ENCODE results near the gene RP9. TPM values are rescaled to one million over a fixed set of nuclear protein-coding genes. Genes with fewer than 3 reads are reported as not detected.
A peak's percentile ranks its signal among the peaks of the same experiment; 100 is the strongest.

The RP9 gene
- total RNA-seq, 1 donor from 2014 or later: 29.4 TPM

DNA sequence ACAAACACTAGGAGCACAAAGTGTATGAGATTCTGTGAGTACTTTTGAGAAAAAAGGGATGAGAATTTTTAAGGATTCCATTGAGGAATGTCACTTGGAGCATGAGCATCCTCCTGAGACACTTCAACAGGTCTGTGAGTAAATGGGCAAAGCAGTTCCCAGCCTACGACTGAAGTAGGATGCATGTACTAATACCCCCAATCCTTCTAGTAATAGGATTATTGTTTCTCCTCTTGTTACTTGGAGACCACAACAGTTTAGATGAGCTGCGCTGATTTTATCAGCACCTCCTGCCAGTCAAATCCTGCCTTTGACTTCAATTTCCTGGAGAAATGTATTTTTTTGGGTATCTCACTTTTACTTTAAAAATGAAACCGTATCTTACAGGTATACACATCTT is 21.0 kb upstream of the RP9 start:
- H3K4me1 ChIP-seq: peaks cover 13% of the 10 kb centered on the region
- Mint-ChIP-seq H3K27ac (no peak overlapping the region), H3K36me3 (peaks cover 2% of the 10 kb centered on the region), H3K9me3 (no peaks in the 10 kb centered on the region), H3K27me3 (ENCODE audit: insufficient read depth, low read depth) (peaks cover 2% of the 10 kb centered on the region), H3K4me1 (peaks cover 16% of the 10 kb centered on the region), H3K4me3 (peak overlapping the region; percentile 97)
- TF ChIP-seq, protein P1, sequence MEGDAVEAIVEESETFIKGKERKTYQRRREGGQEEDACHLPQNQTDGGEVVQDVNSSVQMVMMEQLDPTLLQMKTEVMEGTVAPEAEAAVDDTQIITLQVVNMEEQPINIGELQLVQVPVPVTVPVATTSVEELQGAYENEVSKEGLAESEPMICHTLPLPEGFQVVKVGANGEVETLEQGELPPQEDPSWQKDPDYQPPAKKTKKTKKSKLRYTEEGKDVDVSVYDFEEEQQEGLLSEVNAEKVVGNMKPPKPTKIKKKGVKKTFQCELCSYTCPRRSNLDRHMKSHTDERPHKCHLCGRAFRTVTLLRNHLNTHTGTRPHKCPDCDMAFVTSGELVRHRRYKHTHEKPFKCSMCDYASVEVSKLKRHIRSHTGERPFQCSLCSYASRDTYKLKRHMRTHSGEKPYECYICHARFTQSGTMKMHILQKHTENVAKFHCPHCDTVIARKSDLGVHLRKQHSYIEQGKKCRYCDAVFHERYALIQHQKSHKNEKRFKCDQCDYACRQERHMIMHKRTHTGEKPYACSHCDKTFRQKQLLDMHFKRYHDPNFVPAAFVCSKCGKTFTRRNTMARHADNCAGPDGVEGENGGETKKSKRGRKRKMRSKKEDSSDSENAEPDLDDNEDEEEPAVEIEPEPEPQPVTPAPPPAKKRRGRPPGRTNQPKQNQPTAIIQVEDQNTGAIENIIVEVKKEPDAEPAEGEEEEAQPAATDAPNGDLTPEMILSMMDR (IDR thresholded peaks at IDR 0.05): no peak
- no peak for TF ChIP-seq EZH2phosphoT487 (IDR thresholded peaks at IDR 0.05)
- TF ChIP-seq EZH2 (IDR thresholded peaks at IDR 0.05): no peak
- H3K79me2 ChIP-seq (ENCODE audit: low read depth): no peaks in the 10 kb centered on the region
- peak overlapping the region; percentile 68 for H3K4me3 ChIP-seq
- H3K27me3 ChIP-seq: no peaks in the 10 kb centered on the region
- H3K9me3 ChIP-seq (ENCODE audit: low read depth): no peaks in the 10 kb centered on the region
- peaks cover 11% of the 10 kb centered on the region for H3F3A ChIP-seq (ENCODE audit: low read depth)
- H4K20me1 ChIP-seq (ENCODE audit: low read depth): no peaks in the 10 kb centered on the region
- no peaks in the 10 kb centered on the region for H3K36me3 ChIP-seq
- DNase-seq (ENCODE audit: low spot score): peak; percentile 29
- H2AFZ ChIP-seq (replicated peaks): peak overlapping the region; percentile 82
- peak overlapping the region; percentile 91 for H3K4me2 ChIP-seq
- no peak overlapping the region for H3K27ac ChIP-seq
- H3K9ac ChIP-seq: peak overlapping the region; percentile 5

DNA sequence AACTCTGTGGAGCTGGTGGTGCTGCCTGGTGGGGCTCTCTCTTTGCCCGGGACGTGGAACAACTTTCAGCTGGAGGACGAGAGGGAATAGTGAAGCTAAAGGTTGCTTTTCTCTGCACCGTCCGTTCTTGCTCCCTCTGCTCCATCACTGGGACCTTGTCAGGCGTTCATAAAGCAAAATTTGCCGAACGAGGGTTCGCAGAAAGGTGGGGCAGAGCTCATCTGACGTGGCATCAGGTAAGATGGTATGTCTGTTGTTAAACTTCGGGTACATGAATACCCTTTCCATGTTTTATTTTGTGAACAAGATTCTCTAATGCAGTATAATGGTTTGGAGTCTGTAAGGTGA is 20.6 kb upstream of the RP9 start:
- peak overlapping the region; percentile 97 for H3K4me3 Mint-ChIP-seq
- Histone ChIP-seq H3F3A (ENCODE audit: low read depth) (peaks cover 11% of the 10 kb centered on the region), H3K4me3 (peak overlapping the region; percentile 68), H3K4me2 (peak overlapping the region; percentile 91), H2AFZ (replicated peaks) (peak overlapping the region; percentile 82), H3K9ac (peak overlapping the region; percentile 5), H3K27ac (no peak overlapping the region), H3K9me3 (ENCODE audit: low read depth) (no peaks in the 10 kb centered on the region), H3K27me3 (no peaks in the 10 kb centered on the region), H3K36me3 (no peaks in the 10 kb centered on the region), H4K20me1 (ENCODE audit: low read depth) (no peaks in the 10 kb centered on the region), H3K79me2 (ENCODE audit: low read depth) (no peaks in the 10 kb centered on the region), H3K4me1 (peaks cover 13% of the 10 kb centered on the region)
- H3K27ac Mint-ChIP-seq: peak overlapping the region; percentile 78
- TF ChIP-seq EZH2 (IDR thresholded peaks at IDR 0.05) (no peak), EZH2phosphoT487 (IDR thresholded peaks at IDR 0.05) (no peak)
- TF ChIP-seq, protein P1 (IDR thresholded peaks at IDR 0.05): no peak
- DNase-seq (ENCODE audit: low spot score): no peak
- H3K9me3 Mint-ChIP-seq: no peaks in the 10 kb centered on the region
- peaks cover 16% of the 10 kb centered on the region for H3K4me1 Mint-ChIP-seq
- H3K27me3 Mint-ChIP-seq (ENCODE audit: insufficient read depth, low read depth): peaks cover 2% of the 10 kb centered on the region
- H3K36me3 Mint-ChIP-seq: peaks cover 2% of the 10 kb centered on the region

DNA sequence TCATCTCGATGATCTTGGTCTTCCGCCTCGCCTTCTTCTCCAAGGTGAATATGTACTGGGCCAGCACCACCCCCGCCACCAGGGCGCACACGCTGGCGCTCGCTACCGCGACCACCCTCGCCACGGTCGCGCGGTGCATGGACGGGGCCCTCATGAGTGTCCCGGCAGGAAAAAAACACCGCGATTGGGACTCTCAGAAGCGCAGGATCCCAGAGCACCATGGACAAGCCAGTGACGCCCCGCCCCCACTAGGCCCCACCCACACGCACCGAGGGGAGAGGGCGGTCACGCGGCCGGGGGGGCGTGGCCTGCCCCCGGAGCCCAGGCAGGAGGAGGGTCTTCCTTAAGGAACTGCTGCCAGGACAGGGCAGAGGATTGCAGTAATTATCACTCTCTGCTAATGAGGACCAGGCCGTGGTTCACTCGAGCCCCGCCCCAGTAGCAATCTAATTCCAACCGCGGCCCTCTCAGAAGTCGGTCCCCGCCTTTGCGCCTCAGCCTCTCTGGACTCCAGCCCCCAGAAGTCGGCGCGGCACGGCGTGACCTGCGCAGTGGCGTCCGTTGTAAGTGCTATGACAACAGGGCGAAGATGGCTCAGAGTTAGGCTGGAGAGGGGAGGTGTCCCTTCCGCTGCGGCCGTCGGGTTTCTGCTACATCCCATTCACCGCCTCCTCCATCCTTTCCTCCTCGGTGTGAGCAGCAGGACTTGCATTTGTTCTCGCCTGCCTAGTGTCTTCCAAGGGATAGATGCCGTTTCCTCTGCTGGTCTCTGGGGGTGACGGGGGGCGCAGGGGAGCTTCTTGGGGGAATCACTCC is 20.0 kb upstream of the RP9 start, which contains the start of gene BBS9:
Gene BBS9 (plus strand): TSS at position 575 of the 816 bp plus-strand sequence. CDS start 16,689 bp downstream, outside the sequence.
- Histone ChIP-seq H3F3A (ENCODE audit: low read depth) (peaks cover 11% of the 10 kb centered on the region), H3K27me3 (no peaks in the 10 kb centered on the region), H3K9ac (peak within 1 kb of the TSS; percentile 45), H3K36me3 (no peaks in the 10 kb centered on the region), H3K4me3 (peak within 1 kb of the TSS; percentile 68), H4K20me1 (ENCODE audit: low read depth) (no peaks in the 10 kb centered on the region), H3K79me2 (ENCODE audit: low read depth) (no peaks in the 10 kb centered on the region), H3K4me2 (peak within 1 kb of the TSS; percentile 91), H3K27ac (no peak within 1 kb of the TSS), H2AFZ (replicated peaks) (peak within 1 kb of the TSS; percentile 93), H3K4me1 (peaks cover 13% of the 10 kb centered on the region), H3K9me3 (ENCODE audit: low read depth) (no peaks in the 10 kb centered on the region)
- TF ChIP-seq EZH2phosphoT487 (IDR thresholded peaks at IDR 0.05) (no peak), EZH2 (IDR thresholded peaks at IDR 0.05) (no peak)
- TF ChIP-seq, protein P1 (IDR thresholded peaks at IDR 0.05): peak; percentile 20
- Mint-ChIP-seq H3K27ac (peak within 1 kb of the TSS; percentile 78), H3K4me1 (peaks cover 16% of the 10 kb centered on the region), H3K27me3 (ENCODE audit: insufficient read depth, low read depth) (no peaks in the 10 kb centered on the region), H3K4me3 (peak within 1 kb of the TSS; percentile 97), H3K36me3 (peaks cover 2% of the 10 kb centered on the region), H3K9me3 (no peaks in the 10 kb centered on the region)
- DNase-seq (ENCODE audit: low spot score): peak; percentile 98
